GM12864 (cell line): ENCODE data around the gene ZFAND6.

Experiments
- DNase-seq: peaks from one replicate; pipeline ENCODE4 v3.0.0-alpha.2; 2011; ENCODE audit warnings: low read depth
- H3K4me3 ChIP-seq: 2 replicates; pipeline ENCODE4 v1.5.1; 2011; ENCODE audit warnings: mild to moderate bottlenecking, low read depth, low read length, control low read depth
- CTCF ChIP-seq: IDR thresholded peaks from 2 replicates; pipeline ENCODE4 v1.5.1; 2011; ENCODE audit warnings: low read depth, mild to moderate bottlenecking, moderate library complexity, low read length, control low read depth, inconsistent platforms; ENCODE audit errors: missing control alignments

Gene ZFAND6

GRCh38 chr15:80109388-80109787 lies 49.9 kb downstream of the ZFAND6 start:
- H3K4me3 ChIP-seq: no peak overlapping the region
- DNase-seq: no peak
- no peak for TF ChIP-seq CTCF

- no peak for TF ChIP-seq CTCF
- no peak for DNase-seq
- H3K4me3 ChIP-seq: no peak overlapping the region
Measured at GRCh38 chr15:80110920-80111319, 51.4 kb downstream of the ZFAND6 start.

GRCh38 chr15:80114114-80114513 lies 54.6 kb downstream of the ZFAND6 start:
- no peak for TF ChIP-seq CTCF
- no peak for DNase-seq
- no peak overlapping the region for H3K4me3 ChIP-seq

DNA sequence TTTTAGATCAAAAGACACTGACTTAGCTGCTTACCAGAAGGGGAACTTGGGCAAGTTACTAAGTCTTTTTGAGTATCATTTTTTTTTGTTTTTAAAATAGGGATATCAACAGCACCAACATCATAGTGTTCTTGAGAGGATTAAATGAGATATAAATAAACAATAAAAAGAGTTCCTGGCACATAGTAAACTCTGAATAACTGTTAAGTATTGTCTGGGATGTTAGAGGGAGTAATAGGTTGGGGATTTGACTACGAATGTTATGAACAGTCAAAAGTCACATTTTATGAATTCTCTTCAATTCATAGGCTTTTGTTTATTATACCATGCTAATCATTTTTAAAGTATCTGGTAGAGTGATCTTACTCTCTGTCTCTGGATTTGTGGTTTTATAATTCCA lies 55.5 kb downstream of the ZFAND6 start:
- TF ChIP-seq CTCF: no peak
- H3K4me3 ChIP-seq: no peak overlapping the region
- no peak for DNase-seq

GRCh38 chr15:80118956-80119355 lies 59.5 kb downstream of the ZFAND6 start:
- TF ChIP-seq CTCF: no peak
- H3K4me3 ChIP-seq: no peak overlapping the region
- no peak for DNase-seq

DNA sequence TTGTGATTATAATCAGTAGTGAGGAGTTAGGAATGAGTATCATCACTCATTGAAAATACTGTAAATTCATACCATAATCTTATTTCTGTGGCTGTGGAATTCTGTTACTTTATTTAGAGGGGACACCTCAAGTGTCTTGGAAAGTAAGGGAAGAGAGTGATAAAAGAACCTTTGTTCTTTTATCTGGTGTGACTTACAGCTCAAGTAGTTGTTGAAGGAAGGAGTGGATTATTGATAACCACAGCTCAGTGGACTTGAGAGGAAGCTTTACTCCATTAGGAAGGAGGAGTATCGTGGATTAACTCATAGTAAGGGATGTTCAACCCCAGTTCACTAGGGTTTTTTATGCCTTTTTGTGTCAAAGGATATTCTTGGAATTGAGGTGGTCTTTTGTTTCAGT lies 61.2 kb downstream of the ZFAND6 start:
- DNase-seq: no peak
- no peak overlapping the region for H3K4me3 ChIP-seq
- TF ChIP-seq CTCF: no peak

- no peak for DNase-seq
- H3K4me3 ChIP-seq: no peak overlapping the region
- no peak for TF ChIP-seq CTCF
Measured at GRCh38 chr15:80121546-80121945, 62.1 kb downstream of the ZFAND6 start.
